Testis (tissue), 5 donors: Measurements from ENCODE around the gene SH3BP1. TPM values are rescaled to one million over a fixed set of nuclear protein-coding genes. Genes with fewer than 3 reads are reported as not detected.
"Not testable (repeated sequence)": the region's sequence is repeated elsewhere in the genome, so short reads cannot be mapped to it uniquely, and the experiment has no call there.

ENCODE experiments used
- DNase-seq: peaks from one replicate; pipeline ENCODE4 v3.0.0-alpha.2; 2019
- H3K27ac ChIP-seq, 2 donors: fragments of 200-600 bp; sonication (generic); one replicate each; pipeline ENCODE4 v1.5.1; 2019
- H3K27me3 ChIP-seq: fragments of 200-600 bp; sonication (generic); one replicate; pipeline ENCODE4 v1.5.1; 2019
- H3K36me3 ChIP-seq: fragments of 200-600 bp; sonication (generic); one replicate; pipeline ENCODE4 v1.5.1; 2017; ENCODE audit warnings: low read depth; ENCODE audit errors: missing control alignments
- H3K4me1 ChIP-seq: fragments of 200-600 bp; sonication (generic); one replicate; pipeline ENCODE4 v1.5.1; 2019
- H3K4me3 ChIP-seq, 2 donors: fragments of 200-600 bp; sonication (generic); one replicate each; pipeline ENCODE4 v1.5.1; 2017 to 2019
- H3K9me3 ChIP-seq: fragments of 200-600 bp; sonication (generic); one replicate; pipeline ENCODE4 v1.5.1; 2017
- CTCF ChIP-seq, 3 experiments: fragments of 450-650 bp in 2 of 3; fragments of 200-600 bp in 1 of 3; sonication (generic) in 1 of 3; IDR thresholded peaks; one replicate each; pipeline ENCODE4 v1.5.1; 2016 to 2019; ENCODE audit warnings: antibody characterized with exemption in 3 of 3, mild to moderate bottlenecking in 2 of 3, moderate library complexity in 1 of 3
- POLR2A ChIP-seq: fragments of 450-650 bp; IDR thresholded peaks from one replicate; pipeline ENCODE4 v1.6.1; 2017; ENCODE audit warnings: antibody characterized with exemption, mild to moderate bottlenecking, moderate library complexity
- WGBS, 2 donors: methylation state at CpG; one replicate each; pipeline ENCODE4 v1.1.5; 2018; 5-methylcytosine and 5-hydroxymethylcytosine counted together
- intact Hi-C: fragments of 100-400 bp; cut with DNase I; formaldehyde crosslinking; loops from one replicate; pipeline ENCODE4 v1.15.1; 2023; ENCODE audit warnings: low total_unique reads
- long read RNA-seq, 2 donors: transcript quantifications; one replicate each; lab custom pipeline, GENCODE V29; 2026
- polyA plus RNA-seq: library from polyadenylated mRNA; stranded (reverse); fragments of 350-450 nt; fragmentation: Illumina TruSeq; extraction: RNeasy Lipid Tissue Mini Kit (QIAGEN cat#74804); gene quantifications from one replicate; pipeline ENCODE4 v1.2.3, GENCODE V29; 2014; ENCODE audit warnings: low read depth, low replicate concordance; ENCODE audit not compliant: insufficient read depth
- total RNA-seq, 2 donors: library from RNA; depleted of rRNA; stranded (reverse); fragments of >200 nt; gene quantifications; one replicate each; pipeline ENCODE4 v1.2.3, GENCODE V29; 2016

The SH3BP1 gene
- total RNA-seq: 10 to 100 TPM; 15.7 to 23.6 TPM
- 11.9 TPM for polyA plus RNA-seq
- long read RNA-seq, donor 1, partial matches to known transcripts: 0 of 2 reads
- long read RNA-seq, donor 1, other reads (novel, unspliced or antisense): 0 of 2 reads
- long read RNA-seq, donor 2, partial matches to known transcripts: 0 of 1 reads
- long read RNA-seq, donor 2, other reads (novel, unspliced or antisense): 0 of 1 reads

GRCh38 chr22:37639070-37639760 is at the start of gene SH3BP1:
Gene SH3BP1, plus strand, starts transcription at chr22:37639669. Its CDS starts 119 bp downstream, at chr22:37639788.
- Histone ChIP-seq H3K4me1 (peaks cover 40% of the 10 kb centered on the region), H3K27ac (peak within 1 kb of the TSS; percentile 44 to 72), H3K36me3 (no peaks in the 10 kb centered on the region), H3K9me3 (no peaks in the 10 kb centered on the region), H3K27me3 (no peaks in the 10 kb centered on the region), H3K4me3 (peak within 1 kb of the TSS; percentile 57 to 67)
- WGBS, 2 donors: 3 to 29% methylated on average over 9 to 55 of the region's 57 CpGs
- TF ChIP-seq CTCF (IDR thresholded peaks at IDR 0.05): no peak
- TF ChIP-seq POLR2A: no peak
- intact Hi-C loops: no loop called here
- no peak for DNase-seq

- H3K4me1 ChIP-seq, intact Hi-C loops, H3K27ac ChIP-seq, H3K27me3 ChIP-seq, H3K4me3 ChIP-seq, DNase-seq, H3K36me3 ChIP-seq, H3K9me3 ChIP-seq: not testable (repeated sequence)
- 93 to 95% methylated on average over 6 of the region's 6 CpGs for WGBS, 2 donors
These were observed 48.4 kb upstream of the SH3BP1 start for GRCh38 chr22:37591081-37591480.

- DNase-seq: no peak
- Histone ChIP-seq H3K36me3 (no peaks in the 10 kb centered on the region), H3K4me3 (no peak overlapping the region), H3K27me3 (no peaks in the 10 kb centered on the region), H3K27ac (no peak overlapping the region), H3K4me1 (peaks cover 7% of the 10 kb centered on the region), H3K9me3 (no peaks in the 10 kb centered on the region)
- TF ChIP-seq CTCF (IDR thresholded peaks at IDR 0.05) (no peak), POLR2A (no peak)
- WGBS, 2 donors: 89 to 90% methylated on average over 12 of the region's 12 CpGs
- intact Hi-C loops: no loop called here
These were observed 47.6 kb upstream of the SH3BP1 start for GRCh38 chr22:37591823-37592404.

GRCh38 chr22:37594237-37594636 is 45.2 kb upstream of the SH3BP1 start:
- Histone ChIP-seq H3K27ac (no peak overlapping the region), H3K9me3 (no peaks in the 10 kb centered on the region), H3K36me3 (no peaks in the 10 kb centered on the region), H3K4me3 (no peak overlapping the region), H3K27me3 (no peaks in the 10 kb centered on the region), H3K4me1 (peaks cover 14% of the 10 kb centered on the region)
- 88 to 94% methylated on average over 5 of the region's 5 CpGs for WGBS, 2 donors
- intact Hi-C loops: no loop called here
- no peak for TF ChIP-seq POLR2A
- no peak for TF ChIP-seq CTCF (IDR thresholded peaks at IDR 0.05)
- no peak for DNase-seq

- H3K4me1 ChIP-seq: peaks cover 12% of the 10 kb centered on the region
- WGBS, 2 donors: 34 to 60% methylated on average over 4 of the region's 4 CpGs
- H3K9me3 ChIP-seq: no peaks in the 10 kb centered on the region
- TF ChIP-seq POLR2A: no peak
- no peaks in the 10 kb centered on the region for H3K27me3 ChIP-seq
- H3K36me3 ChIP-seq: no peaks in the 10 kb centered on the region
- intact Hi-C loops: no loop called here
- DNase-seq: peak; percentile 91
- no peak overlapping the region for H3K4me3 ChIP-seq
- H3K27ac ChIP-seq: no peak overlapping the region
These were observed 40.3 kb upstream of the SH3BP1 start for GRCh38 chr22:37599153-37599552.
